ENCODE results near the gene ST6GALNAC3.
A peak's percentile ranks its signal among the peaks of the same experiment; 100 is the strongest.

ST6GALNAC3 gene

DNA sequence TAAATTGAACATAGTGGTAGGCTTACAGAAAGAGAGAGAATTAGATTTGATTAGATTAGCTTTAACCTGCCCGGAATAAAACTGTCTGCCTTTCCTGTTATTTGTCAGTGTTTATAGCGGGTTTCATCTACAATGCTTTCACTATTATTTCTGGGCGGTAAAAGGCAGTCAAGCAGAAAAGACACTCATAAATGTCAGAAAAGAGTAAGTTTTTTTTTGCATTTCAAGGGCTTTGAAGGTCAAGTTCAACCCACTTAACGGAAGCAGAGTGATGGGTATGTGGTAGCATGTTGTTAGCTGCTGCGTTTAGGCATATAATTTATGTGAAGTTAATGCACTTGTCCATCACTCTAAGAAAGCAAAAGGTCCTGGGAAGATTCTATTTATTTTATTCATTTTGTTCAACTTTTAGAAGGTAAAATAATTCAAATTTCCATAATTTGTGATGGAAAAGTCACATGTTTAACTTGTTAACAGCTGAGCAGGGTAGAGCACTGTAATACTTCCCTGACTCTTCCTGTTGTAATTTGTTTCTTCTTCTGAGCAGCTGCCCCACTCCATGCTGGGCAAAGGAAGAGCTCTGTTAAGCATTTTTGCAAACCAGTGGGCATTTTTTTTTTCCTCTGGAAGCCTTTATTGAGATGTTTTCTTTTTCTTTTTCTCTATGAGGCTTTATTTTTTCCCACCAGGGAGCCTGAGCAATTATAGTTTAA lies 220.1 kb downstream of the ST6GALNAC3 start:
- Mint-ChIP-seq H3K9me3 (peaks cover 0 to 3% of the 10 kb centered on the region in 2 donors), H3K27ac (peak overlapping the region; percentile 59), H3K36me3 (peaks cover 0 to 2% of the 10 kb centered on the region in 2 donors), H3K27me3 (no peaks in the 10 kb centered on the region), H3K4me1 (peaks cover 37 to 62% of the 10 kb centered on the region in 2 donors), H3K4me3 (peak overlapping the region; percentile 54 to 57)
- ATAC-seq (replicated peaks) (peak; percentile 79 to 83), DNase-seq (no peak)

DNA sequence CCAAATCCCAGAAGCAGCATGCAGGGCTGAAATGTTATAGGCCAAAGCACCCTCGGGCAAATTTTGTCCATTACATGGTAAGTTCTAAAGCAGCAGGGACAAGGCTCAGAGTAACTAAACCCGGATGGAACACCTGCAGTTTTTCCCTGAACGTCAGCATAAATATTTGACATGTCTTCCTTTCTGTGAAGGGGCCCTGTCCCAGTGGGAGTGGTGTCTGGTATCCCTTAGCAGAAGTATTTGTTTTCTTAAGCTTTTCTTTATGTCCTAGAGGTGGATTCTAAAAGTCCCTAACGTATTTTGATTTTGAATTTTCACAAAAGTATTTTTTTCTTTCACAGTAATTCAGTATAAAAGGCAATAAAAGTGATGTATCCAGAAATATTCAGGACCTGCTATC lies 223.9 kb downstream of the ST6GALNAC3 start:
- H3K9me3 Mint-ChIP-seq: peaks cover 0 to 3% of the 10 kb centered on the region in 2 donors
- peaks cover 25 to 47% of the 10 kb centered on the region in 2 donors for H3K4me1 Mint-ChIP-seq
- no peak overlapping the region for H3K4me3 Mint-ChIP-seq
- H3K36me3 Mint-ChIP-seq: no peaks in the 10 kb centered on the region
- ATAC-seq (replicated peaks): no peak
- no peak for DNase-seq
- no peaks in the 10 kb centered on the region for H3K27me3 Mint-ChIP-seq
- no peak overlapping the region for H3K27ac Mint-ChIP-seq

DNA sequence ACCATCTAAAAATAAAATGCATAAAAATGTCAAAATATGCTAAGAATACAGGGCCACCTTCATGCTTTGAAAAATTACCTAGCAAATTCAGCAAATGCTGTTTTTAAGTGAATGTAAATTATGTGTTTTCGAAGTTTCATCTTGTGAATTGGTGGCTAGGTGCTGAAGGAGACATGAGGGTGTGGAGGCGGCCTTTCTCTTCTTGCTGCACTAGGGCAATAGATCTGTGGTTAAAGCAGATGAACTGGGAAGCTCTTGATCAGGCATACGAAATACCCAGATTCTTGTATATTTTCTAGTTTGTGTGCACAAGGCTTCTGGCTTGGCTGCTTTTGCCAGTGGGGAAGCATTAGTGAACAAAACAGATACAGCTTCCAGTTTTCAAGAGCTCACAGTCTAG lies 224.5 kb downstream of the ST6GALNAC3 start:
- Mint-ChIP-seq H3K4me1 (peaks cover 23 to 42% of the 10 kb centered on the region in 2 donors), H3K4me3 (no peak overlapping the region), H3K36me3 (no peaks in the 10 kb centered on the region), H3K27me3 (no peaks in the 10 kb centered on the region), H3K27ac (no peak overlapping the region), H3K9me3 (peaks cover 0 to 3% of the 10 kb centered on the region in 2 donors)
- no peak for ATAC-seq (replicated peaks)
- no peak for DNase-seq

DNA sequence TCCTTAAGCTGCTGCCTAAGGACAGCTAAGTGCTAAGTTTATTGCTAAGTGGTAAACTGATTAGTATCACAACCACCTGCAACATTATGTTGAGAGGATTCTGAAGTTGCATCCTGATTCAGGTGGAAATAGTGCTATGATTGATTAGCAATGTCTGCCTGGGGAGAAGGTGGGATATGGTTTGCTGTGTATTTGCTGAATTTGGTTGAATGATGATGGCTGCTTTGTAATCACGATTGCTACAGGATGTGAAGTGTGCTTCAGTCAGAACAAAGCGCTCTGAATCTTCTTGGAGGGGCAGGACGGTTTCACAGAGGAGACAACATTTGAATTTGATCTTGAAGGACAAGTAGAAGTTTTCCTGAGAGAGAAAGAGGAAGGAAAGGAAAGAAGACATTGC lies 226.0 kb downstream of the ST6GALNAC3 start:
- H3K27ac Mint-ChIP-seq: no peak overlapping the region

DNA sequence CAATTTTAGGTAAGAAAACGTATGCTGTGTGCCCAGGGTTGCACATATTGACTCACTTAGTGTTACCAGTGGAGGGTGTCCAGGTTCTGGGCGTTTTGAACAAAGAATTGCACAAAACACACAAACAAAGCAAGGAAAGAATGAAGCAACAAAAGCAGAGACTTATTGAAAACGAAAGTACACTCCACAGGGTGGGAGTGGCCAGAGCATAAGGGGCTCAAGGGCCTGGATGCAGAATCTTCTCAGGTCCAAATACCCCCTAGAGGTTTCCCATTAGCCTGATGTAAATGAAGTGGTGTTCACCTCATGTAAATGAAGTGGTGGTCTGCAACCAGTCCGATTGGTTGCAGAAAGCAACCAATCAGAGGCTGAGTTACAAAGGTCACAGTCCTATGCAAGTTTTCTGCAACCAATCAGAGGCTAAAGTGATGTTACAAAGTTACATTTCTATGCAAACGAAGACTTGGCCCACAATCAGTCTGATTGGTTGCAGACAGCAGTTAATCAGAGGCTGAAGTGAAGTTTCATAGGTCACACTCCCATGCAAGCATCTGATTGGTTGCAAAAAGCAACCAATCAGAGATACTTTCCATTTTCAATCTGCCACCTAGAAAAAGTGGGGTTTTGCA lies 228.3 kb downstream of the ST6GALNAC3 start:
- Mint-ChIP-seq H3K36me3 (no peaks in the 10 kb centered on the region), H3K27me3 (no peaks in the 10 kb centered on the region), H3K4me3 (no peak overlapping the region), H3K4me1 (peaks cover 9 to 24% of the 10 kb centered on the region in 2 donors), H3K9me3 (peaks cover 0 to 3% of the 10 kb centered on the region in 2 donors), H3K27ac (no peak overlapping the region)
- no peak for DNase-seq
- no peak for ATAC-seq (replicated peaks)

More for the DNA sequence above, 226.0 kb downstream of the ST6GALNAC3 start:
- no peak for DNase-seq
- Mint-ChIP-seq H3K36me3 (no peaks in the 10 kb centered on the region), H3K27me3 (no peaks in the 10 kb centered on the region), H3K4me3 (no peak overlapping the region), H3K9me3 (peaks cover 0 to 3% of the 10 kb centered on the region in 2 donors), H3K4me1 (peaks cover 11 to 28% of the 10 kb centered on the region in 2 donors)
- no peak for ATAC-seq (replicated peaks)

DNA sequence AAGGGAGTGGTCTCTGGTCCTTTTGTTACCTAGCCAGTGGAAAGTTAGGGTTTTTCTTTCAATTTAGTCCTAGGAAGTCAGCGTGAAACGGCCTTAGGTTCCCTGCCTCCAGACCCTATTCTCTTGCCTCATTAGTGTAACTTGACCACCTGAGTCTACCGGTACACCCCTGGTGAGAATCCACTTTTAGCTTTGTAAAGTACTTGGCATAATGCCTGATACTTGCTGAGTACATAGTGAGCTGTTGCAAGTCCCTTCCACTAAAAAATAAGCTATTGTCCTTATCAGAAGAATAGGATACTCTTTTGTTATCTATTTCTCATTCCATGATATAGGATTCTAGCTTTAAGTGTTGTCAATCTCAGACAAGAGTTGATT lies 228.8 kb downstream of the ST6GALNAC3 start:
- Mint-ChIP-seq H3K27ac (no peak overlapping the region), H3K36me3 (no peaks in the 10 kb centered on the region), H3K27me3 (no peaks in the 10 kb centered on the region), H3K4me1 (peaks cover 9 to 24% of the 10 kb centered on the region in 2 donors), H3K9me3 (peaks cover 0 to 3% of the 10 kb centered on the region in 2 donors), H3K4me3 (no peak overlapping the region)
- DNase-seq (no peak), ATAC-seq (replicated peaks) (no peak)

DNA sequence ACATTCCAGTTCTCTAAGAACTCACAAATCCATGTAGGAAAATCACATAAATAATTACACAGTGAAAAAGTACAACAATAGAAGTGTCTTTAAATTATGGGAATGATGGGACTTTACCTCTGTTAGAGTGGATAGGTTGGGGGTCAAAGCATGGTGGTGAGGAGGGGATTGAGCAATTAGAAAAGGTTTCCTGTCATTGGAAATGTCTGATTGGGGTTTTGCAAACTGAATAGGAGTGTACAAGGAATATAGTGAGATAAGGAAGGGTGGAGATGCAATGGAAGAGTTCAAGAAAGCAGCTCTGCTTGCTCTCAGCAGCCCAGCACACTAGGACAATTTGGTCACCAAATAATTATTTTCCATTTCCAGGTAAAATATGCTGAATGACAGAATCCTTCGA lies 238.8 kb downstream of the ST6GALNAC3 start:
- H3K36me3 Mint-ChIP-seq: peaks cover 8 to 33% of the 10 kb centered on the region in 2 donors
- H3K27me3 Mint-ChIP-seq: no peaks in the 10 kb centered on the region
- no peak overlapping the region for H3K27ac Mint-ChIP-seq
- H3K9me3 Mint-ChIP-seq: no peaks in the 10 kb centered on the region
- no peaks in the 10 kb centered on the region for H3K4me1 Mint-ChIP-seq
- ATAC-seq (replicated peaks): no peak
- no peak overlapping the region for H3K4me3 Mint-ChIP-seq
- no peak for DNase-seq

DNA sequence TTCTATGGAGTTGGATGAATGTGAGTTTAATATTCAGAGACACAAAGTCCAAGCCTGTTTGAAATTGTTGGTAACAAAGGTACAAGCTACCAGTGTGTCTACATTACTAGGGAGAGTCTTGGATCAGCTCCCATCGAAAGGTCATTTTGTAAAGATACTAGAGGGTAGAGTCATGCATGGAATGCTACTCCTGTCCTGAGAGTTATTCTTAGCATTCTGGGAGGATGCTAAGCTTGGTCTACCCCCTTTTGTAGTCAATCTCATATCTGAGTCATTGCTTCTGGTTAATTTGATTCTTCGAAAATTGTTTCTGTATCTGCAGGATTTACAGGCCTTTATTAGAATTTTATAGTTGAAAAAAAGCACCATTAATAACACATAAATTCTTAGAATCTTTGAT lies 240.2 kb downstream of the ST6GALNAC3 start:
- no peaks in the 10 kb centered on the region for H3K4me1 Mint-ChIP-seq
- no peak for DNase-seq
- H3K4me3 Mint-ChIP-seq: no peak overlapping the region
- H3K27ac Mint-ChIP-seq: no peak overlapping the region
- H3K36me3 Mint-ChIP-seq: peaks cover 7 to 33% of the 10 kb centered on the region in 2 donors
- no peak for ATAC-seq (replicated peaks)
- H3K9me3 Mint-ChIP-seq: no peaks in the 10 kb centered on the region
- H3K27me3 Mint-ChIP-seq: no peaks in the 10 kb centered on the region

DNA sequence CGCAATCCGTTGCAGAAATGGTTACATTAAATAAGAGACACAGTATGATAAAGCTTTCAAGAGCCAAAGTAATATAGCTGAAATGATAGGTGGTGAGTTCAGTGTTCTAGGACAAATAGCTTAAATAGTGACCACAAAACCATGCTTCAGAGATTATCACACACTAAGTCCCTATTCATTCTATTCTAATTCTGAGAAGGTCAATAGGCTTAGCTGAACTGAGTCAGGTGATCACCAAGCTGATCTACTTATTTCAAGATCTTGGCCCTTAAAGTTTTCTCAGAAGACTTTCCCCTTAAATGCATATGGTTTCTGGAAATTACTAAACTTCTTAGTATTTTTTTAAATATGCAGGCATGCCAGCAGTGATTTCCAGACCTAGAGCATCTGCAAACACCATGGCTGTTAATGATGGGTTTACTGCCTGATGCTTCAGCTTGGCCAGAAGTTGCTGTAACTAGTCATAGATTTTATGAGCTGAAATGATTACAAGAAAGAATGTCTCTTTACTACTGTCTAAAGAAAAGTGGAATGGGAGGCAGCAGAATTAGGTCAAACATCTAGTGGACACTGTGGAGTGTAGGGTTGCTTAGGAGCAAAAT lies 242.9 kb downstream of the ST6GALNAC3 start:
- no peak overlapping the region for H3K27ac Mint-ChIP-seq
- H3K9me3 Mint-ChIP-seq: no peaks in the 10 kb centered on the region
- no peaks in the 10 kb centered on the region for H3K27me3 Mint-ChIP-seq
- H3K36me3 Mint-ChIP-seq: peaks cover 6 to 17% of the 10 kb centered on the region in 2 donors
- ATAC-seq (replicated peaks): peak; percentile 71 to 73
- DNase-seq: no peak
- H3K4me1 Mint-ChIP-seq: no peaks in the 10 kb centered on the region
- H3K4me3 Mint-ChIP-seq: no peak overlapping the region

DNA sequence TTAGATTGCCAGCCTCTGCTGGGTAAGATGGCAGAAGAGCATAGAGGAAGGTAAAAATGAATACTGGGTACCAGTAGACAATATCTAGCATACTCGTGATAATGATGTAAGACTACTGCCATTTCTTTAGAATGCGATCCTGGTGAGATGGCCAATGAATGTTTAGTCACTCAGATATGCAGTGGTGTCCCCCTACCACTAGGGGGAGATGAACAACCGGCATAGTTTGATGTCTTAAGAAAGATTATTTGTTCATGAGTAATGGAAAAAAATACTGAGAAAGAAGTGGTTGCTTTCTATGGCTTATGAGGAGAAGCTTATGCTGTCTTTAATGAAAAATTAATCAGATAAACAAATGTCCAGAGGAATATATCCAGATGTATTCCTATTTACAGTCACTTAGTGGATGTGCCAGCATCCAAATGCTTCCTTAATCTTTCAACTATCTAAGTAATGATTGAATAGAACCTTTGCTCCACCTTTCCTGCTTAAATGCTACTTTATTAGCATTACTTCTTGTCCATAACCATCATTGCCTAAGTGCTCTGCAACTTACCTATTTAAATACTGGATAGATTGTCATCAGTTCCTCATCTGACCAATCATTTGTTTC lies 256.6 kb downstream of the ST6GALNAC3 start:
- no peaks in the 10 kb centered on the region for H3K9me3 Mint-ChIP-seq
- H3K4me3 Mint-ChIP-seq: no peak overlapping the region
- ATAC-seq (replicated peaks) (peak; percentile 81 to 83), DNase-seq (peak; percentile 22)
- H3K27me3 Mint-ChIP-seq: no peaks in the 10 kb centered on the region
- H3K27ac Mint-ChIP-seq: no peak overlapping the region
- no peaks in the 10 kb centered on the region for H3K36me3 Mint-ChIP-seq
- H3K4me1 Mint-ChIP-seq: peaks cover 3 to 11% of the 10 kb centered on the region in 2 donors

DNA sequence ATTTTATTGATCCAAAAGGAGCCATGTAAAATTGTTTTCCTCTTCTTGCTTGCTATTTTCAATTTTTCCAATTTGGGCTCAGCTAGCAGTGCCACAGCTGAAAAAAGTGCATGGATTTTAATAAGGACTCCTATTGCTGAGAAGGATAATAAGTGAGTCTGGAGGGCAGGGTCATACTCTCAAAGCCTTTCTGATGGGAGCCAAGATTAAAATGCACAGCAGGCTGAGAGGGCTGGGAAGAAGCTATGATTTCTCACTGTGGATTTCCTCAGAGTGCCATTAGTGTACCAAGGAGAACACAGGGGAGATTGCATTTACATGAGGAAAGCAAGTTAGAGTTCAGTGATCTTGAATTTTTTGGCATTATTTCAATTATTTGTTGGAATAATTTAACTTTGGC lies 261.3 kb downstream of the ST6GALNAC3 start:
- H3K4me1 Mint-ChIP-seq: peaks cover 6 to 21% of the 10 kb centered on the region in 2 donors
- no peak overlapping the region for H3K4me3 Mint-ChIP-seq
- no peaks in the 10 kb centered on the region for H3K27me3 Mint-ChIP-seq
- no peaks in the 10 kb centered on the region for H3K36me3 Mint-ChIP-seq
- DNase-seq (no peak), ATAC-seq (replicated peaks) (no peak)
- no peak overlapping the region for H3K27ac Mint-ChIP-seq
- H3K9me3 Mint-ChIP-seq: no peaks in the 10 kb centered on the region

DNA sequence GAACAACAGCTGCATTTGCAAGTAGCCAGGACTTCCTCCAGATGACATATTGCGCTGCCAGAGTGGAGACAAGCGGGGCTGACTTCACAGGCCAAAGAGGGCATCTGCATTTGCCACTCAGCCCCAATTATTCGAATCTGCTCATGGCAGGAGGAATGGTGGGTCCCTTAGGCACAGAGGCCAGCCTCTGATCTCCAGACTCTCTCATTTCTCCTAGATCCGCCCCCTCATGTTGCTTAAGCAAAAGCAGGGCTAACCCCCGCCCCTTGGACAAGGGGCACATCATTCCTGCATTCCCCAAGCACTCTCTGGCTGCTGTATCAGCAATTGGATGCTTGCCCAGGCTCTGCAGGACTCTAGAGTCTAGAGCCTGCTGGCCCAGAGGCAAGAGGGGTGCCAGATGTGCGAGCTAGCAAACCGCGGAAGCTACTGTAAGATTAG lies 262.4 kb downstream of the ST6GALNAC3 start:
- H3K27me3 Mint-ChIP-seq: no peaks in the 10 kb centered on the region
- H3K27ac Mint-ChIP-seq: no peak overlapping the region
- H3K4me3 Mint-ChIP-seq: no peak overlapping the region
- H3K4me1 Mint-ChIP-seq: peaks cover 3 to 13% of the 10 kb centered on the region in 2 donors
- H3K9me3 Mint-ChIP-seq: peaks cover 2 to 5% of the 10 kb centered on the region in 2 donors
- DNase-seq (no peak), ATAC-seq (replicated peaks) (no peak)
- peaks cover 2 to 4% of the 10 kb centered on the region in 2 donors for H3K36me3 Mint-ChIP-seq

DNA sequence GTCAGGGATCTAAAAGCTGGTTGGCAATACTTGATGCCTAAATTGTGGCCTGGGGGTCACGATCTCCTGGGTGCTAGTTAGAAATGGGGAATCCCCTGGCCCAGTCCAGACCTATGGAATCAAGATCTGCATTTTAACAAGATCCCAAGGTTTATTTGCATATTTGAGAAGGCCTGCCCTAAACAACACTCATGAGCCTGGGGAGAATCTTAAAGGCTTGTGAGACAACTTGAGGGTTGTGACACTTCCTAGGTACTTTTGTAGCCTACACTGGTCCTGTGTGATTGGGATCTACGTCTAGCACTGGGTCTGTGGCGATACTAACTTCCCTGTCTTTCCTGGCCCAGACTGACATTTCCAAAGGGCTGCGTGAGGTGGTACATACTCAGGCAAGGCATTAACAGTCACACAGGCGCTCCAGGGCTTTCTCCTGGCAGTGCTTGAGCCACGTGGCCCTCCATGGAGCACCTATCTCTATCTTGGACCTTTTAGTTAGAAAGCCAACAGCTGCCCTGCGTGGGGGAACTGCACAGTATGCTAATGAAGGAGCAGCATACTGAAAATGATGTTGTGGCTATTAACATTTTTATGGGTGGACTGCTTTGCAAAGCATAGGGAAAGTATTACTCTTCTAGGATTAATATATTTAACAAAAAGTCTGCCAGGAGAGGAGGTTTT lies 263.1 kb downstream of the ST6GALNAC3 start:
- no peak for DNase-seq
- Mint-ChIP-seq H3K36me3 (peaks cover 4 to 8% of the 10 kb centered on the region in 2 donors), H3K9me3 (peaks cover 3 to 5% of the 10 kb centered on the region in 2 donors), H3K4me3 (no peak overlapping the region), H3K27ac (no peak overlapping the region), H3K27me3 (no peaks in the 10 kb centered on the region), H3K4me1 (peaks cover 3 to 13% of the 10 kb centered on the region in 2 donors)
- no peak for ATAC-seq (replicated peaks)

DNA sequence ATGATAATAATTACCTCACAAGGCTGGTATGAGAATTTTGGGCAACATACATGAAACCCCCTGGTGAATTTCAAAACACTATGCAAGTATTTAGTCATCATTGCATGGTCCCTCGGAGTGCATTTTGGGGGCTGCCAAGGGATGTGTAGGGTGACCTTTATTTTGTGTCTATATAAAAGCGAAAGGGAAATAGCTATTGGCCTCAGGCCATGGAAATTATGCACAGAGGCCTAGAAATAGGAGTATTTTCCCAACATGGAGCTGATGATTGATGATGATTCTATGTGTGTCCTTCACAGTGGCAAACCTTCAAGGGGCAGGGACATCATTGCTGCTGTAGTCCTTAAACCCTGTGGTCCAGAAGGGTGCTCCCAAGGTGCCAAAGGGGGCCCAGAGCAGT lies 265.5 kb downstream of the ST6GALNAC3 start:
- no peak overlapping the region for H3K27ac Mint-ChIP-seq
- H3K36me3 Mint-ChIP-seq: peaks cover 6 to 8% of the 10 kb centered on the region in 2 donors
- DNase-seq (no peak), ATAC-seq (replicated peaks) (peak; percentile 44 to 46)
- no peaks in the 10 kb centered on the region for H3K27me3 Mint-ChIP-seq
- no peak overlapping the region for H3K4me3 Mint-ChIP-seq
- H3K9me3 Mint-ChIP-seq: peaks cover 3 to 5% of the 10 kb centered on the region in 2 donors
- H3K4me1 Mint-ChIP-seq: peaks cover 3 to 13% of the 10 kb centered on the region in 2 donors

Measured in stimulated activated naive B cell treated with anti-CD40 and anti-IgM and Interleukin-4, amounts not matched to agents 10 μg/mL and 1 μg/mL and 100 μg/mL, for 72 hours (primary cell).